ENCODE measurements around the gene CCDC120. TPM values are rescaled to one million over a fixed set of nuclear protein-coding genes. Genes with fewer than 3 reads are reported as not detected.
A peak's percentile ranks its signal among the peaks of the same experiment; 100 is the strongest.

CCDC120 gene
- polyA plus RNA-seq, 1 of the 3 experiments (the other 2 are of a cell fraction): 2.1 TPM

DNA sequence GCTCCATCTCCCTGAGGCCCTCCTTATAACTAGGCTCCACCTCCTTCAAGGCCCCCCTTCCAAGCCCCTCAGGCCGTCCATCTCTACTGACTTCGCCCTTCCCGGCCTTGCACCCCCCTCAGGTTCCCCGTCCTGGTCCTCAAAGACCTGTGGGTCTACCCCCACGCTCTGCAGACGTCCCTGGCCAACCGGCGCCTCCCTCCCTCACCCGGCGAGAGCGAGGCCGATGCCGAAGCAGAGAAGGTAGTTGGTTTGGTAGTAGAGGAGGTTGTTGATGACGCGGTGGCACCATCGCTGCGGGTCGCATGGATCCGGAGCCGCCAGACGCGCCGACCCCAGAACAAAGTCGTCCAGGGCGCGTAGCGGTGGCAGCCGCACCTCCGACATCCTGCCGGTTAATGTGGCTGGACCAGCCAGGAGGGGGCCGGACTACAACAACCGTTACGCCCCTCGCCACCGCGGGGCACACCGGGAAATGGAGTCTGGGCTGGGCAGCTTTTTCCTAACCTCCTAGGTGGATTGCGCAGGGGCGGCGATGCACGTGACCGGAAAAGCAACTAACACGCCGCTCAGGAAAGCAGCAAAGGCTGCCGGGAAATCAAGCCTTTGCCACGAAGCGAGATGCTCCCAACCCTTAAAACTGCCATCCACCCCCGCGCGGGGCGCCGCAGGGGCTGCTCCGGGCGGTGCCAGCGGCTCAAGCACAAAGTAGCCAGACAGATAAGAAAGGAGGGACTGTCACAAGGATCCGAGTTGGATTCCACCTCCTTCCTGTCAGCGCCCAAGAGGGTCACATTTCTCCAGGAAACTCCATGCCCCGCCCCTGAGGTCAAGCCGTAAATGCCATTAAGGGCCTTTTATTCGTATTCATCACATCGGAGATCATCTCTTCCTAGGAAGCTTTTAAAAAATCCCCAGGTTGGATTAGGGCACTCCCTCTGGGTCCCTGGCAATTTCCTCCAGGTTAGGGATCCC lies 15.1 kb downstream of the CCDC120 start, which contains the start of gene PRAF2:
PRAF2 (minus strand) TSS at position 402 of the 975 bp plus-strand sequence; CDS start at position 387, 15 bp downstream.
- H3K4me1 ChIP-seq (ENCODE audit: control insufficient read depth in 1 of 2, insufficient read depth in 2 of 2, low read depth in 1 of 2, low read length in 1 of 2): peaks cover 0 to 13% of the 10 kb centered on the region in 2 experiments; a peak in 1 of 4 replicates
- peak; percentile 98 for DNase-seq
- peak within 1 kb of the TSS; percentile 40 to 42; a peak in 2 of 4 replicates for H3K27ac ChIP-seq (ENCODE audit: low read depth in 2 of 2, low read length in 1 of 2)
- POLR2A ChIA-PET: interaction anchor here (0.6 to 1.0 kb wide), 2 partner anchors 14 to 195 kb away, joined by 3 read pairs; no protein-coding TSS in a partner anchor
- peak within 1 kb of the TSS; percentile 94 for H2AFZ ChIP-seq (ENCODE audit: low read depth)
- no peaks in the 10 kb centered on the region for H3K9me3 ChIP-seq
- H3K27me3 ChIP-seq (ENCODE audit: insufficient read depth): no peaks in the 10 kb centered on the region
- H4K20me1 ChIP-seq (ENCODE audit: insufficient read depth): 0 out of 2 replicates have a peak, but pooled peaks cover 5% of the 10 kb centered on the region
- H3F3A ChIP-seq (replicated peaks; ENCODE audit: insufficient read depth): no peaks in the 10 kb centered on the region
- peak within 1 kb of the TSS; percentile 61 to 95 for H3K4me3 ChIP-seq (ENCODE audit: low read depth in 2 of 2, low read length in 1 of 2)
- WGBS (ENCODE audit: low lambda C conversion rate): under 1% methylated on average over 25 of the region's 61 CpGs
- H3K79me2 ChIP-seq (ENCODE audit: insufficient read depth): peaks cover 24% of the 10 kb centered on the region
- no peaks in the 10 kb centered on the region for H3K9me2 ChIP-seq
- H3K9ac ChIP-seq: peak within 1 kb of the TSS; percentile 80
- CTCF ChIA-PET: no interaction called here
- peaks cover 0 to 3% of the 10 kb centered on the region in 2 experiments for H3K36me3 ChIP-seq (replicated peaks in 1 of 2; ENCODE audit: control insufficient read depth in 1 of 2, insufficient read depth in 2 of 2, low read length in 1 of 2)
- peak; percentile 76 for TF ChIP-seq NRF1 (IDR thresholded peaks at IDR 0.05; ENCODE audit: low read depth, low read length)
- peak; percentile 39; the same call in 1 of the 2 replicates for TF ChIP-seq YY1 (IDR thresholded peaks at IDR 0.05; ENCODE audit: low read depth)
- peak; percentile 77 for TF ChIP-seq GABPA (IDR thresholded peaks at IDR 0.05; ENCODE audit: low read depth)
- TF ChIP-seq POLR2AphosphoS5 (IDR thresholded peaks at IDR 0.05; ENCODE audit: low read depth, low read length): peak; percentile 84
- TF ChIP-seq FOXJ3 (CRISPR knock-in tag; IDR thresholded peaks at IDR 0.05): 0 out of 2 replicates have a peak, but pooled peaks have one; percentile 29
- TF ChIP-seq REST (IDR thresholded peaks at IDR 0.05; ENCODE audit: low read depth, low read length): peak; percentile 50; the same call in 1 of the 2 replicates
- TF ChIP-seq SIN3A (IDR thresholded peaks at IDR 0.05; ENCODE audit: borderline replicate concordance, low read depth, low read length): 0 out of 2 replicates have a peak, but pooled peaks have one; percentile 46
- peak; percentile 69; the same call in 1 of the 2 replicates for TF ChIP-seq TAF1 (IDR thresholded peaks at IDR 0.05; ENCODE audit: borderline replicate concordance, low read depth, low read length)
- 0 out of 4 replicates have a peak, but pooled peaks of 1 of the 2 experiments have one; percentile 37 for TF ChIP-seq EP300 (IDR thresholded peaks at IDR 0.05; ENCODE audit: borderline replicate concordance in 1 of 2, low read depth in 1 of 2, low read length in 1 of 2)
- peak; percentile 88 for TF ChIP-seq CHD2 (IDR thresholded peaks at IDR 0.05; ENCODE audit: low read length, partially characterized antibody)
- no peak for TF ChIP-seq TEAD4 (IDR thresholded peaks at IDR 0.05; ENCODE audit: borderline replicate concordance, insufficient read depth)
- TF ChIP-seq ELF1 (IDR thresholded peaks at IDR 0.05): peak; percentile 95
- peak; percentile 38 for TF ChIP-seq PBX3 (IDR thresholded peaks at IDR 0.05)
- TF ChIP-seq FOXM1 (IDR thresholded peaks at IDR 0.05; ENCODE audit: low read depth): no peak
- TF ChIP-seq, protein P1, sequence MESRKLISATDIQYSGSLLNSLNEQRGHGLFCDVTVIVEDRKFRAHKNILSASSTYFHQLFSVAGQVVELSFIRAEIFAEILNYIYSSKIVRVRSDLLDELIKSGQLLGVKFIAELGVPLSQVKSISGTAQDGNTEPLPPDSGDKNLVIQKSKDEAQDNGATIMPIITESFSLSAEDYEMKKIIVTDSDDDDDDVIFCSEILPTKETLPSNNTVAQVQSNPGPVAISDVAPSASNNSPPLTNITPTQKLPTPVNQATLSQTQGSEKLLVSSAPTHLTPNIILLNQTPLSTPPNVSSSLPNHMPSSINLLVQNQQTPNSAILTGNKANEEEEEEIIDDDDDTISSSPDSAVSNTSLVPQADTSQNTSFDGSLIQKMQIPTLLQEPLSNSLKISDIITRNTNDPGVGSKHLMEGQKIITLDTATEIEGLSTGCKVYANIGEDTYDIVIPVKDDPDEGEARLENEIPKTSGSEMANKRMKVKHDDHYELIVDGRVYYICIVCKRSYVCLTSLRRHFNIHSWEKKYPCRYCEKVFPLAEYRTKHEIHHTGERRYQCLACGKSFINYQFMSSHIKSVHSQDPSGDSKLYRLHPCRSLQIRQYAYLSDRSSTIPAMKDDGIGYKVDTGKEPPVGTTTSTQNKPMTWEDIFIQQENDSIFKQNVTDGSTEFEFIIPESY (IDR thresholded peaks at IDR 0.05; ENCODE audit: borderline replicate concordance, low read depth): peak; percentile 26; the same call in 1 of the 2 replicates
- TF ChIP-seq MAX (IDR thresholded peaks at IDR 0.05; ENCODE audit: low read depth): peak; percentile 100
- peak; percentile 79 for TF ChIP-seq USF2 (IDR thresholded peaks at IDR 0.05; ENCODE audit: borderline replicate concordance, low read depth, low read length)
- no peak for TF ChIP-seq EZH2phosphoT487 (IDR thresholded peaks at IDR 0.05; ENCODE audit: borderline replicate concordance, low read depth)
- TF ChIP-seq, protein P2, sequence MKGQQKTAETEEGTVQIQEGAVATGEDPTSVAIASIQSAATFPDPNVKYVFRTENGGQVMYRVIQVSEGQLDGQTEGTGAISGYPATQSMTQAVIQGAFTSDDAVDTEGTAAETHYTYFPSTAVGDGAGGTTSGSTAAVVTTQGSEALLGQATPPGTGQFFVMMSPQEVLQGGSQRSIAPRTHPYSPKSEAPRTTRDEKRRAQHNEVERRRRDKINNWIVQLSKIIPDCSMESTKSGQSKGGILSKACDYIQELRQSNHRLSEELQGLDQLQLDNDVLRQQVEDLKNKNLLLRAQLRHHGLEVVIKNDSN (IDR thresholded peaks at IDR 0.05; ENCODE audit: borderline replicate concordance, low read depth): peak; percentile 97
- TF ChIP-seq GATA2 (CRISPR knock-in tag; IDR thresholded peaks at IDR 0.05): no peak
- no peak; the same call in 1 of the 2 replicates for TF ChIP-seq NFIC (IDR thresholded peaks at IDR 0.05; ENCODE audit: borderline replicate concordance)
- H3K4me2 ChIP-seq: peak within 1 kb of the TSS; percentile 89

Measured in SK-N-SH (cell line).